ENCODE data around the gene CHKB. TPM values are rescaled to one million over a fixed set of nuclear protein-coding genes. Genes with fewer than 3 reads are reported as not detected.

CHKB gene
- total and polyA plus RNA-seq, 10 of the 15 experiments (the other 5 are each of a cell fraction or from before 2014, with no cell fraction given): 10.0 to 93.9 (median 57.0) TPM

DNA sequence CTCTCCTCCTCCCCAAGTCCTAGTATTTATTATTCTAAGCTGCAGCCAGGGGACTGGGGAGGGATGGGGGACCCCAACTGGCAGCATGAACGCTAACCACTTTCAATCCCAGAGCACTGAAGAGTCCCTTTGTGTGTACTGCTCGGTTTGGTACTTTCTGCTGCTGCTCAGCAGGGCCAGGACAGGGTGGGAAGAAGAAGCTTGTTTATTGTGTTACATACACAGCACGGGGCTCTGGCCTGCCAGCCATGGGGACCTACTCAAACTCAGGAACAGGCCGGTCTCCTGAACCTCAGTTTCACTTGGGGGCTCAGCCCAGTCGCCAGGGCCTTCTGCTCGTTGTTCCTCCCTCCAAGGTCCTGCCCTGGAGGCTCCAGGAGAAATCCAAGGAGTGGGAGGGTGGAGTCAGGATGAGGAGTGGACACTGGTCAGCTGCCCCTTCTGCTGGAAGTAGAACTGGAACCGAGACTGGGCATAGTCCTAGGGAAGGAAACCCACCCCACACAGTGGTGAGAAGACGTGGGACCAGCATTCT lies 3.8 kb downstream of the CHKB start:
- POLR2A ChIA-PET: no interaction called here
- ATAC-seq: no peak

More for the DNA sequence above, 3.8 kb downstream of the CHKB start:
- Histone ChIP-seq H3K9ac (ENCODE audit: control insufficient read depth, insufficient read depth, low read length) (peak overlapping the region; percentile 44; the same call in 1 of the 2 replicates), H4K20me1 (ENCODE audit: control insufficient read depth, insufficient read depth) (no peaks in the 10 kb centered on the region), H2AFZ (ENCODE audit: control insufficient read depth, low read depth, low read length) (no peak overlapping the region), H3K4me3 (no peak overlapping the region), H3K79me2 (ENCODE audit: control insufficient read depth, insufficient read depth, low read length) (peaks cover 20% of the 10 kb centered on the region), H3K36me3 (ENCODE audit: control insufficient read depth in 2 of 2, insufficient read depth in 2 of 2, low read length in 1 of 2) (peaks cover 4 to 8% of the 10 kb centered on the region in 2 experiments; a peak in 3 of 4 replicates), H3K4me1 (ENCODE audit: control insufficient read depth, insufficient read depth, low read length) (peaks cover 15% of the 10 kb centered on the region), H3K27me3 (replicated peaks in 1 of 2; ENCODE audit: control insufficient read depth in 2 of 2, insufficient read depth in 2 of 2, low read length in 1 of 2) (no peaks in the 10 kb centered on the region), H3K4me2 (ENCODE audit: control insufficient read depth, insufficient read depth) (peak overlapping the region; percentile 17; the same call in 1 of the 2 replicates), H3K9me3 (replicated peaks; ENCODE audit: control insufficient read depth, insufficient read depth, low read length) (no peaks in the 10 kb centered on the region), H3K27ac (ENCODE audit: control insufficient read depth, insufficient read depth) (no peak overlapping the region)
- no TSS peak for BruUV-seq (replicated peaks)
- in situ Hi-C loops (cut with MboI) (no loop called here), intact Hi-C loops (cut with micrococcal nuclease; ENCODE audit: unreplicated experiment) (no loop called here)
- ChIA-PET CTCF (no interaction called here), RAD21 (ENCODE audit: unreplicated experiment) (no interaction called here), SMC1A (ENCODE audit: uncharacterized antibody, unreplicated experiment) (no interaction called here)
- 86% methylated on average over 8 of the region's 8 CpGs for WGBS (ENCODE audit: insufficient coverage, insufficient replicate concordance, low lambda C conversion rate, missing lambda C conversion rate)
- DNase-seq (ENCODE audit: low read depth, low spot score) (no peak), FAIRE-seq (no peak)
- TF ChIP-seq MEF2A (IDR thresholded peaks at IDR 0.05; ENCODE audit: insufficient read depth, low read depth, low read length) (no peak), NR2C2 (IDR thresholded peaks at IDR 0.05; ENCODE audit: borderline replicate concordance, control insufficient read depth, insufficient read length, low read depth) (no peak), HCFC1 (IDR thresholded peaks at IDR 0.05; ENCODE audit: low read length) (no peak), DPF2 (IDR thresholded peaks at IDR 0.05) (no peak), PAX5 (IDR thresholded peaks at IDR 0.05; ENCODE audit: borderline replicate concordance, low read depth, low read length) (no peak), JUND (IDR thresholded peaks at IDR 0.05; ENCODE audit: low read depth, low read length) (no peak), ATF7 (IDR thresholded peaks at IDR 0.05; ENCODE audit: low read depth) (no peak), STAT3 (IDR thresholded peaks at IDR 0.05; ENCODE audit: low read depth, low read length) (no peak), POLR2AphosphoS5 (IDR thresholded peaks at IDR 0.05; ENCODE audit: low read length) (no peak), RAD21 (IDR thresholded peaks at IDR 0.05; ENCODE audit: insufficient read depth, low read depth, low read length) (no peak), SIN3A (IDR thresholded peaks at IDR 0.05; ENCODE audit: low read depth, low read length) (no peak), BRCA1 (IDR thresholded peaks at IDR 0.05; ENCODE audit: low read depth, low read length) (no peak)
- TF ChIP-seq, protein P1, sequence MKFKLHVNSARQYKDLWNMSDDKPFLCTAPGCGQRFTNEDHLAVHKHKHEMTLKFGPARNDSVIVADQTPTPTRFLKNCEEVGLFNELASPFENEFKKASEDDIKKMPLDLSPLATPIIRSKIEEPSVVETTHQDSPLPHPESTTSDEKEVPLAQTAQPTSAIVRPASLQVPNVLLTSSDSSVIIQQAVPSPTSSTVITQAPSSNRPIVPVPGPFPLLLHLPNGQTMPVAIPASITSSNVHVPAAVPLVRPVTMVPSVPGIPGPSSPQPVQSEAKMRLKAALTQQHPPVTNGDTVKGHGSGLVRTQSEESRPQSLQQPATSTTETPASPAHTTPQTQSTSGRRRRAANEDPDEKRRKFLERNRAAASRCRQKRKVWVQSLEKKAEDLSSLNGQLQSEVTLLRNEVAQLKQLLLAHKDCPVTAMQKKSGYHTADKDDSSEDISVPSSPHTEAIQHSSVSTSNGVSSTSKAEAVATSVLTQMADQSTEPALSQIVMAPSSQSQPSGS (IDR thresholded peaks at IDR 0.05; ENCODE audit: low read length): no peak
- TF ChIP-seq, protein P2, sequence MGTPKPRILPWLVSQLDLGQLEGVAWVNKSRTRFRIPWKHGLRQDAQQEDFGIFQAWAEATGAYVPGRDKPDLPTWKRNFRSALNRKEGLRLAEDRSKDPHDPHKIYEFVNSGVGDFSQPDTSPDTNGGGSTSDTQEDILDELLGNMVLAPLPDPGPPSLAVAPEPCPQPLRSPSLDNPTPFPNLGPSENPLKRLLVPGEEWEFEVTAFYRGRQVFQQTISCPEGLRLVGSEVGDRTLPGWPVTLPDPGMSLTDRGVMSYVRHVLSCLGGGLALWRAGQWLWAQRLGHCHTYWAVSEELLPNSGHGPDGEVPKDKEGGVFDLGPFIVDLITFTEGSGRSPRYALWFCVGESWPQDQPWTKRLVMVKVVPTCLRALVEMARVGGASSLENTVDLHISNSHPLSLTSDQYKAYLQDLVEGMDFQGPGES (IDR thresholded peaks at IDR 0.05): no peak
- TF ChIP-seq, protein P3, sequence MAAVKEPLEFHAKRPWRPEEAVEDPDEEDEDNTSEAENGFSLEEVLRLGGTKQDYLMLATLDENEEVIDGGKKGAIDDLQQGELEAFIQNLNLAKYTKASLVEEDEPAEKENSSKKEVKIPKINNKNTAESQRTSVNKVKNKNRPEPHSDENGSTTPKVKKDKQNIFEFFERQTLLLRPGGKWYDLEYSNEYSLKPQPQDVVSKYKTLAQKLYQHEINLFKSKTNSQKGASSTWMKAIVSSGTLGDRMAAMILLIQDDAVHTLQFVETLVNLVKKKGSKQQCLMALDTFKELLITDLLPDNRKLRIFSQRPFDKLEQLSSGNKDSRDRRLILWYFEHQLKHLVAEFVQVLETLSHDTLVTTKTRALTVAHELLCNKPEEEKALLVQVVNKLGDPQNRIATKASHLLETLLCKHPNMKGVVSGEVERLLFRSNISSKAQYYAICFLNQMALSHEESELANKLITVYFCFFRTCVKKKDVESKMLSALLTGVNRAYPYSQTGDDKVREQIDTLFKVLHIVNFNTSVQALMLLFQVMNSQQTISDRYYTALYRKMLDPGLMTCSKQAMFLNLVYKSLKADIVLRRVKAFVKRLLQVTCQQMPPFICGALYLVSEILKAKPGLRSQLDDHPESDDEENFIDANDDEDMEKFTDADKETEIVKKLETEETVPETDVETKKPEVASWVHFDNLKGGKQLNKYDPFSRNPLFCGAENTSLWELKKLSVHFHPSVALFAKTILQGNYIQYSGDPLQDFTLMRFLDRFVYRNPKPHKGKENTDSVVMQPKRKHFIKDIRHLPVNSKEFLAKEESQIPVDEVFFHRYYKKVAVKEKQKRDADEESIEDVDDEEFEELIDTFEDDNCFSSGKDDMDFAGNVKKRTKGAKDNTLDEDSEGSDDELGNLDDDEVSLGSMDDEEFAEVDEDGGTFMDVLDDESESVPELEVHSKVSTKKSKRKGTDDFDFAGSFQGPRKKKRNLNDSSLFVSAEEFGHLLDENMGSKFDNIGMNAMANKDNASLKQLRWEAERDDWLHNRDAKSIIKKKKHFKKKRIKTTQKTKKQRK (IDR thresholded peaks at IDR 0.05; ENCODE audit: low read depth, low read length): no peak

All from GM12878 (cell line).